ENCODE data around the gene ECM1.

ECM1 gene

GRCh38 chr1:150505431-150505830 is 2.5 kb upstream of the ECM1 start:
- H3K27me3 ChIP-seq (ENCODE audit: insufficient read depth, low read length, poor library complexity, severe bottlenecking), result no peaks in the 10 kb centered on the region
- no peaks in the 10 kb centered on the region for H3K9me2 ChIP-seq (replicated peaks; ENCODE audit: low read depth, low read length)
- H3K4me2 ChIP-seq (ENCODE audit: low read depth, low read length, poor library complexity, severe bottlenecking), result no peak overlapping the region
- no peaks in the 10 kb centered on the region for H3K79me2 ChIP-seq (ENCODE audit: insufficient read depth, low read length)
- H3K4me1 ChIP-seq (ENCODE audit: insufficient read depth, low read length, poor library complexity, severe bottlenecking), result no peaks in the 10 kb centered on the region
- H3F3A ChIP-seq (ENCODE audit: low read depth), result no peaks in the 10 kb centered on the region
- H3K4me3 ChIP-seq (ENCODE audit: low read length, poor library complexity, severe bottlenecking), result no peak overlapping the region
- no peak overlapping the region for H3K9ac ChIP-seq (ENCODE audit: low read depth, low read length, poor library complexity, severe bottlenecking)
- no peaks in the 10 kb centered on the region for H4K20me1 ChIP-seq (ENCODE audit: insufficient read depth, low read length, poor library complexity, severe bottlenecking)
- no peak overlapping the region for H2AFZ ChIP-seq (ENCODE audit: low read length)
- peaks cover 38% of the 10 kb centered on the region; the same call in 1 of the 2 replicates for H3K36me3 ChIP-seq (ENCODE audit: insufficient read depth, low read length)
- H3K9me3 ChIP-seq (ENCODE audit: insufficient read depth, low read depth, low read length), result no peaks in the 10 kb centered on the region
- TF ChIP-seq EZH2phosphoT487 (IDR thresholded peaks at IDR 0.05; ENCODE audit: borderline replicate concordance) (no peak), CTCF (conservative IDR thresholded peaks at IDR 0.05; ENCODE audit: low read length) (no peak)

GRCh38 chr1:150508982-150509381 is 1.1 kb downstream of the ECM1 start:
- Histone ChIP-seq H3K4me3 (ENCODE audit: low read length, poor library complexity, severe bottlenecking) (no peak overlapping the region), H3K9me2 (replicated peaks; ENCODE audit: low read depth, low read length) (no peaks in the 10 kb centered on the region), H3K9me3 (ENCODE audit: insufficient read depth, low read depth, low read length) (no peaks in the 10 kb centered on the region), H3K79me2 (ENCODE audit: insufficient read depth, low read length) (no peaks in the 10 kb centered on the region), H4K20me1 (ENCODE audit: insufficient read depth, low read length, poor library complexity, severe bottlenecking) (no peaks in the 10 kb centered on the region), H3F3A (ENCODE audit: low read depth) (no peaks in the 10 kb centered on the region), H3K36me3 (ENCODE audit: insufficient read depth, low read length) (peaks cover 30% of the 10 kb centered on the region; the same call in 1 of the 2 replicates), H3K9ac (ENCODE audit: low read depth, low read length, poor library complexity, severe bottlenecking) (no peak overlapping the region), H3K27me3 (ENCODE audit: insufficient read depth, low read length, poor library complexity, severe bottlenecking) (no peaks in the 10 kb centered on the region), H2AFZ (ENCODE audit: low read length) (no peak overlapping the region), H3K4me1 (ENCODE audit: insufficient read depth, low read length, poor library complexity, severe bottlenecking) (no peaks in the 10 kb centered on the region), H3K4me2 (ENCODE audit: low read depth, low read length, poor library complexity, severe bottlenecking) (no peak overlapping the region)
- no peak for TF ChIP-seq EZH2phosphoT487 (IDR thresholded peaks at IDR 0.05; ENCODE audit: borderline replicate concordance)
- no peak for TF ChIP-seq CTCF (conservative IDR thresholded peaks at IDR 0.05; ENCODE audit: low read length)

GRCh38 chr1:150511551-150511950 is 3.6 kb downstream of the ECM1 start:
- Histone ChIP-seq H2AFZ (ENCODE audit: low read length) (no peak overlapping the region), H3K27me3 (ENCODE audit: insufficient read depth, low read length, poor library complexity, severe bottlenecking) (no peaks in the 10 kb centered on the region), H3K9me2 (replicated peaks; ENCODE audit: low read depth, low read length) (no peaks in the 10 kb centered on the region), H3F3A (ENCODE audit: low read depth) (no peaks in the 10 kb centered on the region), H3K79me2 (ENCODE audit: insufficient read depth, low read length) (no peaks in the 10 kb centered on the region), H3K9ac (ENCODE audit: low read depth, low read length, poor library complexity, severe bottlenecking) (no peak overlapping the region), H3K4me2 (ENCODE audit: low read depth, low read length, poor library complexity, severe bottlenecking) (no peak overlapping the region), H3K9me3 (ENCODE audit: insufficient read depth, low read depth, low read length) (no peaks in the 10 kb centered on the region), H3K36me3 (ENCODE audit: insufficient read depth, low read length) (peaks cover 6% of the 10 kb centered on the region; the same call in 1 of the 2 replicates), H4K20me1 (ENCODE audit: insufficient read depth, low read length, poor library complexity, severe bottlenecking) (no peaks in the 10 kb centered on the region), H3K4me1 (ENCODE audit: insufficient read depth, low read length, poor library complexity, severe bottlenecking) (peaks cover 5% of the 10 kb centered on the region), H3K4me3 (ENCODE audit: low read length, poor library complexity, severe bottlenecking) (no peak overlapping the region)
- TF ChIP-seq EZH2phosphoT487 (IDR thresholded peaks at IDR 0.05; ENCODE audit: borderline replicate concordance) (no peak), CTCF (conservative IDR thresholded peaks at IDR 0.05; ENCODE audit: low read length) (no peak)
